HG03175 (cell line): ENCODE measurements around the gene PKNOX2.

ENCODE experiments used
- ATAC-seq: cut with Tn5 transposase; IDR thresholded peaks from one replicate; pipeline ENCODE4 v1.9.1; 2021; ENCODE audit warnings: mild to moderate bottlenecking, moderate library complexity; ENCODE audit not compliant: unreplicated experiment

The PKNOX2 gene

DNA sequence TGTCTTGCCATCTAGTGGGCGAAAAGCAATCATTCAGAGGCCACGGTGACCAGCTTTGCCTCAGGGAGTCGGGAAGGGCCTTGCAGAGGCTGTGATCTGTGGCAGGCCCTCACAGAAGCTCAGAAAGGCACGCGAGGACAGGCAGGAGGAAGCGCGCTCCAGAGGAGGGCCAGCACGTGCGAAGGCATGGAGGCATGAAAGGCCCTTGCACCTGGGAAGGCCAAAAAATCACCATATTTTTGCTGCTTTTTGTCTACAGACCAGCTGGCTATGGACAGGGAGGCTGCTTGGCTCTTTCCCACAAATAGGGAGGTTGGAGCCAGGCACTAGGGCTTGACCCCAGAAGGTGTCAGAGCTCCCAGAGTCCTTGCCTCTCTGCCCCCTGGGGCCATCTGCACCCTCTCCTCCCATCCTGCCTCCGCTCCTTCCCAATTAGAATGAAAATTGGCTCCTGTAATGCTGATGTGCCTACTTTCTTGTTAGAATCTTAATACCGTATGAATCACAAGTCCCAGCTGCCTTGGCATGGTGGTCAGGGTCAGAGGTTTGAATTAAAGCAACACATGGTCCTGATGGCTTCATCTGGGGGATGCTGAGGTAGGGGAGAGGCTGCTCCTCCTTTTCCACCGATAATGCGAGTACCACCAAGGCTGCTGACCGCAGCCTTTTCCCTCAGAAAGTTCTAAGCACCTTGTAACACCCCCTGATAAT, 262.4 kb downstream of the PKNOX2 start:
- no peak for ATAC-seq

DNA sequence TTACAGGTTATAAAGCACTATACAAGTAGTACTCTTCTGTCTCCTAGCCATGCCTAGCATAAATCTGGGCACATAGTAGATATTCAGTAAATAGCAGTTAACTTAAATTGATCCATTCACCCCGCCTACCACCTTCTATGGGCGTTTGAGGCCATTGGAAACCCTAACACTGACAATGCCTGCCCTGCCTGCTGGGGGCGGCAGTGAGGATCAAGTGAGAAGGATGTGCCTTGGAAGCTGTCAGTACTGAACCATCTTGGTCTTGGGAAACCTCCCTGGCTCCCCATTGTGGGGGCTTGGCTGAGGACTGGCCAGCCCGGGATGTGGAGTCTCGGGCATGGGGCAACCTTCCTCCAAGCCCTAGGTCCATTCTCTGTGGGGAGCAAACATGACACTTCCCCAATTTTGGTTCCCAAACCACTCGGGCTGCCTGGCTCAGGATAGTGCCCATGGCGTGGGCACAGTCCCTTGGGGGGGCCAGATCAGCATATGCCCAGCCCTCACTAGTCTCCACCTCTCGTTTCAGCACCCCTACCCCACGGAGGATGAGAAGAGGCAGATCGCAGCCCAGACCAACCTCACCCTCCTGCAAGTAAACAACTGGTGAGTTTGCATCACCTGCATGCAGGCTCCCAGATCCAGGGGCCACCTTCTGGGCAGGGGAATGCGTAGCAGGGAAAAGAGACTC, 264.1 kb downstream of the PKNOX2 start:
- ATAC-seq = no peak

DNA sequence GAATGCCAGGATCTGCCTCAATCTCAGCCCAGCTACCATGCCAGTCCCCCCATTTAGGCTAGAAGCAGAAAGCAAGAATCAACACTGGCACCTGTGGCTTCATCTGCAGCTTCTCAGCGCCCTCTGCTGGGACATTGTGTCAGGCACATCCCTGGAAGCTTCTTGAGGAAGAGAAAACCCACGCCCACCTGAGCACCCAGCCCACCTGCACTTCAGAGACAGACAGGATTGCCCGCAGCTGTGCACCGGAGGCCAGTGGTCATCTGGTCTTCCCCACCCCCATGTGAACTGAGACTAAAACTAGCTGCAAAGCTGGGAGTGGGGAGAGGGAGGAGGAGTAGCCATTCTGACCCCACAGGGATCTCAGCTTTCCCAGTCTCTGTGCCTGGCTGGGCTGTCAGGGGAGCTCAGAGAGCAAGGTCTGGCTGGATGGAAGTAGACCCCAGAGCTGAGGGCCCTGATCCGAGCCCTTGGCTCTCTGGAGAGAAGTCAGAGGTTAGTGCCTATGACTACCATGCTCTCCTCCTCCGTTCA, 264.7 kb downstream of the PKNOX2 start:
- peak; percentile 63 for ATAC-seq

DNA sequence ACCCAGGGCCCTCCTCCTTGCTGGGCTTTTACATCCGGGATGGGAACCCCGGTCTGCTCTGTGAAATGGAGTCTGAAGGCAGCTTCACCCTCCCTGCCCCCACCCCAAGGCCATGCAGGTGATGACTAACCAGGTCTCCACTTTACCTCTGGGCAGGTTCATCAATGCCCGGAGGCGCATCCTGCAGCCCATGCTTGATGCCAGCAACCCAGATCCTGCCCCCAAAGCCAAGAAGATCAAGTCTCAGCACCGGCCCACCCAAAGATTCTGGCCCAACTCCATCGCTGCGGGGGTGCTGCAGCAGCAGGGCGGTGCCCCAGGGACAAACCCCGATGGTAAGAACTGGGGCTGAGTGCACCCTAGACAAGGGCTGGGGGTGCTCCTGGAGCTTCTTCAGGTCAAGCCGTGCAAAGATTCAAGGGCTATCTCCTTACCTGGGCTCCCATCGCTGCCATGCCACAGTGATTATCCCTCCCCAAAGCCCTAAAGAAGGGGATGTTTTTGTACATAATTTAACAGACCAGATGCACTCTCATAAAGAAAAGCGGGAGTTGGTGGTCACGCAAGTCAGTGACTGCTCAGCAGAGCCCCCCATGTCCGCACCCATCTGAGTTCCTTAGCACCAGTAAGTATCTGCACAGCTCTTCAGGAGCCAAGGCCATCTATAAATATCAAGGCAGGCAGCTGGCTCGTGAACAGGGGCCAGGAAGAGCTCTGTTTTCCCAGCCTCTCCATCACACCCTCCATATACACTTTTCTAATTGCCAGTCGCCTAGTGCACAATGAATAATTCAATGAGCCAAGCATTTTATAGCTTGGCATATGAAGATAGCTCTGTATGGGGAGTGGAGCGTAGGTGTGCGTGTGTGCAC, 265.5 kb downstream of the PKNOX2 start:
- ATAC-seq = no peak

DNA sequence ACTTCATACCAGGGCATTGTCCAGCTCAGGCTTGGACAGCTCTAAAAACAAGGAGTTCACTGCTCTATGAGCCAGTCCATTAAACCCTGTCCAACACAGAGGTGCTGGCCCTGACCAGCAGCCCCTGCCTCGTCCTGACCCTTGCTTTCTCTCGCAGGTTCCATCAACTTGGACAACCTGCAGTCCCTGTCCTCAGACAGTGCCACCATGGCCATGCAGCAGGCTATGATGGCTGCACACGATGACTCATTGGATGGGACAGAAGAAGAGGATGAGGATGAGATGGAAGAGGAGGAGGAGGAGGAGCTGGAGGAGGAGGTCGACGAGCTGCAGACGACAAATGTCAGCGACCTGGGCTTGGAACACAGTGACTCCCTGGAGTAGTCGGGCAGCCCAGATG, 266.5 kb downstream of the PKNOX2 start:
- no peak for ATAC-seq

DNA sequence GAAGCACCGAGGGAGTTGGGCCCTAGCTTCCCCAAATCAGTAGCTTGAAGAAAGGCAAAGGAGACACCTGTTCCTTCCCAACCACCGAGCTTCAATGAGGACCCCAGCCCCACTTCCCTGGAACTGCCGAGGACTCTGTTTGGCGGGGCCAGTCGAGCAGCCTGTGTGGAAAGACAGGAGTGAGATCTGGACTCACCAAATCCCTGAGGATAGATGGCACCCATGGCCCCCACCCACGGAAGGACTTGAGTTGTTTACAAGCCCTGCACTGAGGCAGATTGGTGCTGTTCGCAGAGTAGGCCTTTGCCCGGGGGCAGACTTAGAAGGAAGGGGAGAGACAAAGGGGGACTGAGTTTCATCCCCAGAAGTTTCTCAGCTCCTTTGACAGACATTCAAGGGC, 266.9 kb downstream of the PKNOX2 start:
- ATAC-seq = no peak

DNA sequence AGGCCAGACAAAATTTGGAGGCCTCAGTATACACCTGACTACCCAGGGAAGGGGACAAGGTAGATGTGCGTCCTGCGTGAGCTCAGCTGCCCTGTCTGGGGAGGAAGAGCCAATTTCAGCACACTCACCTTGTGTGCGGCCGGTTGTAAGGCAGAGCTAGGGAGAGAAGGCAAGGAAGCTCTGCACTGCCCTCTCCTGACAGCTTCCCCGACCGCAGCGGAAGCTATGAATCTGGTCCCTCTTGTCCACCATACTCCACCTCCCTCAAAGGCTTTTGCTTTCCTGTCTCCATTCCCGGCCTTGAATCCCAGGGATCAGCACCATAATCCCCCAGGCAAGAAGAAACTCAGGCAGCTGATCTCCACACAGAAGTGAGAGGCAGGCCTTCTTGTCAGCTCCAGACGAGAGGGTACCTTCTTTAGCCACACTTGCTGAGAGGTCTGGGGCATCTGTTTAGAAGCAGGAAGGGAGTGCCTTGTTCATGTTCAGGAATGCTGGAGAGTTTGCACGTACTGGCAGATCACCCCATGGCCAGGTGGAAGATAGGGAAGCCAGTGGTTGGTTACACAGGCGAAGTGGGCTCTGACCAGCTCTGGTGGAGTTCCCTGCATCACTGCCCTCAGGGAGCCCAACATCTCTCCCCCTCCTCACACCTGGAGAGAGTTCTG, 269.0 kb downstream of the PKNOX2 start:
- no peak for ATAC-seq

DNA sequence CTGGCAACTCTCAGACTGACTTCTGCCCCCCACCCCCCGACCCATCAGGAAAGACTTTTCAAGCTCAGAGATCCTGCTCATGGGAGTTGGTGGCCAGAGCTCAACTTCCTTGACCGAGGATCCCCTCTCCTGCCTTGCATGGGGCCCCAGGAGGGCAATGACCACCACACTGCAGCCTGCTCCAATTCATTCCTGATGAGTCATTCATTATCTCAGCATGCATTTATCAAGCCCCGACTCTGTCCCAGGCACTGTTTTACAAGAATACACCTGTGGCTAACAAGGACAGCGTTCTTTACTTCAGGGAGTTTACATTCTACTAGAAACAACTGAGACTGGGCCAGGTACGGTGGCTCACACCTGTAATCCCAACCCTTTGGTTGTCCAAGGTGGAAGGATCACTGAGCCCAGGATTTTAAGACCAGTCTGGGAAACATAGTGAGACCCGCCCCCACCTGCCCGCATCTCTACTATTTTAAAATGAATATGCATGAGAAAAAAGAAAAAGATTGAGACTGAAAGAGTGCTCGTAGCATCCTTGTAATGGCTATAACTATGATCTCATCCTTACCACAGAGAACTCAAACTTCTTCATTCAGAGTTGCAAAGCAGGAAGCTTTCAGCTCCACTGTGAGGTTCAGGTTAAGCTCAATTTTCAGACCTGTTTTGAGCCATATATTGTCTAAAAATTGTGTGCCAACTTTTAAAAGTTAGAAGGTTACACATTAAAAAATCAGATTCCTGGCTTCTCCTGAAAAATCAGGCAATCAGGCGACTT, 271.1 kb downstream of the PKNOX2 start:
- no peak for ATAC-seq

DNA sequence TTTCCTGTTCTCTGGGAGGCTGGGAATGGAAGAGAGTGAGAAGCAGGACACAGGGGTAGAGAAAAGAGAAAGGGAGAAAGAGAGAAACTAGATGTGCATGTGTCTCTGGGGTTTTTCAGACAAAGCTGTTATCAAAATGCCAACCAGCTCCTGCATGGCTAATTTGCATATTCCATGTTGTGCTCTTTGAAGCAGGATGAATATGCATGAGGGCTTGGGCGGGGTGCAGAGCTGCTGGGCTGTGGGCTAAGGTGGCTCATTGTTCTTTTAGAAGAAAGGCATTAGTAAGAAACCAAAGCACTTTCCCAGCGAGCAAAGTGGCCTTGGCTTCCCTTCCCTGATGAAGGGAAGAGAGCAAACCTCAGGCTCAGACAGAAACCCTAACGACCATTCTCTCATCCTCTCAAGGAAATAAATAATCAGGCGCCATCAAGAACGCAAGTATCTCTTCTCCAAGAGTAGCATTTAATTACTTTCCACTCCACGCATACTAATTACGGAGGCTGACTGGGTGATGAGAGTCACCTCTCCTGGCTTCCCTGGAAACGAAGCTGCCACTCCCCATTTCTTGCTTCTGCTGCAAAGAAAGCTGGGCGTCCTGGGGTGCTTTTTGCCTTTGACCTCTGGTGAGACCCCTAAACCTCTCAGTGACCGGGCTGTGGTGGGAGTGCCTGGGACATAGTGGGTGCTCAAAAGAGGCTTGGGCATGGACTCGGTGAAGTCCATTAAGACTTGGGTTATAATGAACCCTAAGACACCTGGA, 277.3 kb downstream of the PKNOX2 start:
- ATAC-seq = no peak

DNA sequence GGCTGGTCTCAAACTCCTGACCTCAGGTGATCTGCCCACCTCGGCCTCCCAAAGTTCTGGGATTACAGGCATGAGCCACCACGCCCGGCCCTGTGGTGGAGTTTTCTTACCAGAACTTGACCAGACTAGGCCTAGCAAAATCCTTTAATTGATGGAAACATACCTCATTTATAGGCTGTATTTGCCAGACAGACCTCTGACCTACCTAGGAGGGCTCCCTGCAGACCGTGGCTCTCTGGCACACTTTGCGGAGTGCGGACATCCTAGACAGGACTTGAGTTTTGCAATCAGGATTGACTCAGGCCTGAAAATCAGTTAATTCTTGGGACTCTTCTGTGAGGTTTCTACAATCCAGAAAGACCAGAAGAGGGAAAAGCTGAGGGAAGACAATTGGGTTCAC, 278.4 kb downstream of the PKNOX2 start:
- ATAC-seq = no peak

DNA sequence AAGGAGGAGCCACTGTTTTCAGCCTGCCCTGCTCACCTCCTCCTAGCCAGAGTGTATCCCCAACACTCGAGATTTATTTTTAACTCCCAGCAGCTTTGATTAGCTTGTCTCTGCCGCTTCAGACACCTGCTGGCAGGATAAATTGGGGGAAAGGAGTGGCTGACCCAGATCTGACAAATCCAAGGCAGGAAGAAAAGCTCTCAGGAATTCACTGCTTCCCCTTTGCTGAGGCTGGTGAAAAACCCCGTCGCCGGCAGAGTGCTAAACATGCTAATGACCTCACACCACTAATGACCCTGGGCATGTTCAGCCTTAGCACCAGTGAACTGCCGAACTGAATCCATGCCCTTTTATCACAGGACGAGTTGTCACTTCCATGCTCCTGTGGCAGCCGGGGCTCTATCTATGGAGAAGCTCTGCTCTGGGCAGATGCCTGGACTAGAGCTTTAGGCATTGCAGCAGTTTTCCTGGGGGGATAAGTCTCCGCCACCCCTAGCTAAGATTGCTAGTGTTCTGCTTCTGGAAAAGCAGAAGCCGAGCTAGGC, 279.3 kb downstream of the PKNOX2 start:
- no peak for ATAC-seq

DNA sequence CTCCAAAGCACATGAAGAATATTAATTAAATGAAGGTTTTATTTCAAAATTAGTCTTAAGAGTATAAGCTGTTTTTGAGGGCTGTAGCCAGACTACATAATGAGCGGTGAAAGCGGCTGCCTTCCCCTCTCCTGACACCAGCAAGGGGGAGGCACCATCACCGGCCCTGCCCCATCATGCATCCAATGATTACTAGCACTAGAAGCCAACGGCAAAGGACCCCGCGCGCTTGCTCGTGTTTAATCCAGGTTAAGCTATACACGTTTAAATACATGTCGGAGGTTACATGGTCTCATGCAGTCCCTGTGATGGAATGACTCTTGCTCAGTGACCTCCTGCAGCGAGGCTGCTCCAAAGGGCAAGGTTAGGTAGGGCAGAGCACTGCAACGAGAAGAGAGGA, 281.2 kb downstream of the PKNOX2 start:
- no peak for ATAC-seq

DNA sequence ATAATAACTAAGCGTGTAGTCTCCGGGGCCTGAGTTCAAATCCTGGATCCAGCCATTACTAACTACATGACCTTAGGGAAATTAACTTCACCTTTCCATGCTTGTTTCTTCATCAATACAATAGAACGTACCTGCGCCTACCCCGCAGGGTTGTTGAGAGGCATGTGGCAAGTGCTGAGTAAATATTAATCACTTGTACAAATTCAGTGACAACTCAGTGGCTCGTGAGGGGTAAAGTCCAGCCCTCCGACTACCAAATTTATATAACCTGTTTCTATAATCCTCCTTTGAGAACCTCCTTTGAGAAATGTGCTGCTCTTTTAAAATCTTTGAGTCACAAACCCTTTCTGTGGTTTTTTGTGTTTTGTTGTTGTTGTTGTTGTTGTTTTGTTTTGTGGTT, 281.7 kb downstream of the PKNOX2 start:
- no peak for ATAC-seq

DNA sequence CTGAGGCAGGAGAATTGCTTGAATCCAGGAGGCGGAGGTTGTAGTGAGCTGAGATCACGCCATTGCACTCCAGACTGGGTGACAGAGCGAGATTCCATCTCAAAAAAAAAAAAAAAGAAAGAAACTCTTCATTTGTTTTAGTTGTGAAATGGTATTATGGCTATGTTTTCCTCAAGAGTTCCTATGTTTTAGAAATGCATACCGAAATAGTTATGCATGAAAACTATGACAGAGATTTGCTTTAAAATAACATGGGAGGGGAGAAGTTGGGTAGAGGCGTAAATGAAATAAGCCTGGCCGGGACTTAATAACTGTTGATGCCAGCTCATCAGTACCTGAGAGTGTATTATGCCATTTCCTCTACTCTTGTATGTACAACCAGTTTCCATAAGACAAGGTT, 283.2 kb downstream of the PKNOX2 start:
- no peak for ATAC-seq

DNA sequence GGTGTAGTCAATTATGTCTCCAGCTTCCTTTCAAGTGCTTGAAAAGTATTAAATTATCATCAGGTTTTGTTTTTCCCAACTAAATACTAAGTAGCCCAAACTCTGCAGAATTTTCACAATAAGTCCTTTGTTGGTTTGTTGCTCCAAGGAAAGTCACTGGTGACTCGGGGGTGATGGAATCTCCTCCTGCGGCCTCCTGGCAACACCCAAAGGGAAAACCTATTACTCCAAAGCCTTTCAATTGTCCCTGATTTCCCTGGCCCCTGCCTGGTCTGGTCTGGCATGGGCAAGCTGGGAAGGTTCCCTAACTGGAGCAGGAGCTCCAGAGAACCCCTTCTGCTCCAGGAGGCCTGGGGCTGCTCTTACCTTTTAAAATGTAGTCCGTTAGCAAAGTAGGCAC, 283.6 kb downstream of the PKNOX2 start:
- ATAC-seq = no peak

DNA sequence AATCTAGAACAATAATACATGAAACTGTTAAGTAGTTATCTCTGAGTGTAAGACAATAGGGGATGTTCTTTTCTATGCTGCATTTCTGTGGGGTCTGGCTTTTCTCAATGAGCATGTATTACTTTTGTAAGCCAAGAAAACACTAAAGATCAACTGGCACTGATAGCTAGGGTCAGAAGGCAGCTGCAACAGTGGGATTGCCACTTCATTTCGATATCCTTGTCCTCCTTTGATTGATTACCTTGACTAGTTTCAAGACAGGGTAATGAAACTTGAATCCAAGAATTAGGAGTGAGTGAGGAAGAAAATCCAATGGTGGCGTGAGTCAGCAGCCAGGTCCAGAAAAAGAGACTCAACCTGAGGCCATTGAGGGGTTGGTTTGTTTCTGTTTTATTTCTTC, 285.0 kb downstream of the PKNOX2 start:
- ATAC-seq = no peak

DNA sequence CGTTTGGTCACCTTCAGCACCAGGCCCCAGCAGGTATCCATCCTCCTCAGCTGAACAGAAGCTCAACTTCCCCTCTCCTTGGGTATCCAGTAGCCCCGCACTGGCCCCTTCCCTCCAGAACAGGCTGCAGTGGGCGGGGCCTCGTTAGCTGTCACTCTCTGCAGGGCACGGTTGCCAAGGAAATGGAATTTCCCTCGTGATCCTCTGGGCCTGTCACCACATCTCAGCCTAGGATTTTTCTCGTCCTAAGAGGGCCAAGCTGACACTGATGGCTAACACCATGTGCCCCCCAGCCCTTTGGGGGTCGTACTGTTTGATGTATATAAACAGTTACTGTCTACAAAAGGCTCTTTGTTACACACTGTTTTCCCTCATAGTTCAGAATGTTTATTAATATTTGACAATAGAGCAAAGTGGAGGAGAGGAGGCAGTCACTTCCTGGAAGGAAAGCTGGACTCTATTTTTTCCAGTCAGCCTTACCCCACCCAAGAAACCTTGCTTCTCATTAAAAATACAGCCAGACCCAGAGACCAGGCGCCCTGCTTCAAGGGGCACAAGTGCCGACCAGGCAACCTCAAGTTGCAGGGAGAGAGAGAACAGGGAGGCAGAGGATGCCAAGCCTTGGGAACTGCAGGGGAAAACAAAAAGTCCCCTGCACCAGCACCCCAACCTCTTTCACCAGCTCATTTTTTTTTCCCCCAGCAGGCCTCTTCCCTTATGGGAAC, 287.0 kb downstream of the PKNOX2 start:
- no peak for ATAC-seq

DNA sequence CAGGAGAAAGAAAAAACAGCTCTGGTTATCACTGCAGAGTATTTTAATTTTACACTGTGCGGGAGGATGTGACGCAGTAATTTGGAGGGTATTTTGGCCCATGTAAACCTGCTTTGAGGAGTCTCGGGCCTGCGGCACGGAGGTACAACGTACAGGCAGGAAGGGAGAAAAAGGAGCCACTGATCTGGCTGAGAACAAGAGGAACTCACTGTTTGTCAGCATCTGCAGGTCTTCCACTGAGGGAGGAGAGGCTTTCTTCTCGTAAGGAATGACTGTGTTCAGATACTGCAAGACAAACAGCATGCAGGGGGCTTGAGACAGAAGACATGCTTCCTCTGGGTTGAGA, 287.5 kb downstream of the PKNOX2 start:
- no peak for ATAC-seq

DNA sequence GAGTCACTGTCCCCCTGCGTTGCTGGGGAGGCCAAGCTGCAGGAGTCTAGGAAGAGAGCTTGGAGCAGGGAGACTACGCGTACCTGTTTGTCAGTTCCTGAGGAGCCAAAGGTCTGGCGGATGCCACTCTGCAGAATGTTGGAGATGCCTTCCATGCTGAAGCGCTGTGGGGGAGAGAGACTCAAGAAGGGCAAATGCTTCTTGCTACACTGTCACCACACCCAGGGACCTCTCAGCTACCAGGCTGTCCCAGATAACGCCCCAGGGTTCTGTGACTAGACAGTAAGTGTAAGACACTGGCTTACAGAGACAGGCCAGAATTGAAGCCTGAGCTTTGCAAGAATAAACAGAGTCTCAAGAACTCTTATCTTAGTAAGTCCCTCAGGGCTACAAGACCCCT, 289.5 kb downstream of the PKNOX2 start:
- ATAC-seq = no peak
